Mesendoderm (in vitro differentiated cells): ENCODE data around the gene DGKB.

Experiments used
- DNase-seq: peaks from one replicate; pipeline ENCODE4 v3.0.0; 2013
- H2AK5ac ChIP-seq: 2 replicates; pipeline ENCODE4 v1.6.1; 2013; ENCODE audit warnings: low read length, inconsistent platforms
- H2BK120ac ChIP-seq: 2 replicates; pipeline ENCODE4 v1.6.1; 2013; ENCODE audit warnings: low read depth, mild to moderate bottlenecking, low read length, moderate library complexity, mixed read lengths
- H2BK15ac ChIP-seq: replicated peaks from 2 replicates; pipeline ENCODE4 v1.6.1; 2013; ENCODE audit warnings: low read depth, mild to moderate bottlenecking, moderate library complexity
- H2BK5ac ChIP-seq: 2 replicates; pipeline ENCODE4 v1.6.1; 2013; ENCODE audit warnings: low read length, inconsistent platforms
- H3K18ac ChIP-seq: 2 replicates; pipeline ENCODE4 v1.6.1; 2013; ENCODE audit warnings: mild to moderate bottlenecking, low read length, mixed read lengths
- H3K23ac ChIP-seq: one replicate; pipeline ENCODE4 v1.6.1; 2013; ENCODE audit warnings: low read length
- H3K27ac ChIP-seq: 2 replicates; pipeline ENCODE4 v1.5.1; 2013; ENCODE audit warnings: low read depth, mild to moderate bottlenecking, inconsistent platforms, low read length, moderate library complexity
- H3K27me3 ChIP-seq: 2 replicates; pipeline ENCODE4 v1.6.1; 2013; ENCODE audit warnings: low read length, control low read depth, mild to moderate bottlenecking, inconsistent platforms; ENCODE audit not compliant: insufficient read depth, poor library complexity
- H3K36me3 ChIP-seq: 2 replicates; pipeline ENCODE4 v1.6.1; 2013; ENCODE audit warnings: low read length, inconsistent platforms; ENCODE audit not compliant: control insufficient read depth, insufficient read depth
- H3K4ac ChIP-seq: one replicate; pipeline ENCODE4 v1.6.1; 2013; ENCODE audit warnings: low read depth, mild to moderate bottlenecking, low read length, moderate library complexity
- H3K4me1 ChIP-seq: 2 replicates; pipeline ENCODE4 v1.6.1; 2013; ENCODE audit warnings: low read depth, low read length, inconsistent platforms; ENCODE audit not compliant: control insufficient read depth
- H3K4me2 ChIP-seq: 2 replicates; pipeline ENCODE4 v1.6.1; 2013; ENCODE audit warnings: low read length
- H3K4me3 ChIP-seq: 2 replicates; pipeline ENCODE4 v1.5.1; 2013; ENCODE audit warnings: mild to moderate bottlenecking, low read length
- H3K56ac ChIP-seq: one replicate; pipeline ENCODE4 v1.6.1; 2013; ENCODE audit warnings: low read length
- H3K79me1 ChIP-seq: 2 replicates; pipeline ENCODE4 v1.6.1; 2013; ENCODE audit warnings: low read length, inconsistent platforms
- H3K79me2 ChIP-seq: 2 replicates; pipeline ENCODE4 v1.6.1; 2013; ENCODE audit warnings: mild to moderate bottlenecking, low read length; ENCODE audit not compliant: control insufficient read depth, insufficient read depth
- H3K9ac ChIP-seq: 2 replicates; pipeline ENCODE4 v1.6.1; 2013; ENCODE audit warnings: low read length, inconsistent platforms
- H4K5ac ChIP-seq: one replicate; pipeline ENCODE4 v1.6.1; 2013; ENCODE audit warnings: low read length
- H4K8ac ChIP-seq: one replicate; pipeline ENCODE4 v1.6.1; 2013; ENCODE audit warnings: low read depth, mild to moderate bottlenecking, control low read depth, low read length, moderate library complexity
- WGBS: extraction: QIAGEN DNeasy Blood & Tissue Kit; methylation state at CpG from one replicate; pipeline ENCODE4 v1.1.7; 2013; ENCODE audit warnings: low lambda C conversion rate, missing lambda C conversion rate; ENCODE audit not compliant: insufficient coverage; ENCODE audit errors: extremely low coverage; 5-methylcytosine and 5-hydroxymethylcytosine counted together

The DGKB gene

GRCh38 chr7:14389595-14389994 is 513.0 kb downstream of the DGKB start:
- no peaks in the 10 kb centered on the region for H3K79me1 ChIP-seq
- WGBS = no CpG with 5 or more reads among the region's 4 CpGs
- H3K27ac ChIP-seq = no peak overlapping the region
- H3K18ac ChIP-seq = no peak overlapping the region
- H3K4me1 ChIP-seq = no peaks in the 10 kb centered on the region
- H2BK5ac ChIP-seq = no peak overlapping the region
- no peak overlapping the region for H3K4ac ChIP-seq
- H3K4me2 ChIP-seq = no peak overlapping the region
- no peaks in the 10 kb centered on the region for H3K27me3 ChIP-seq
- no peak overlapping the region for H3K9ac ChIP-seq
- no peaks in the 10 kb centered on the region for H3K36me3 ChIP-seq
- no peak overlapping the region for H3K56ac ChIP-seq
- H2BK15ac ChIP-seq = no peak overlapping the region
- no peak overlapping the region for H3K4me3 ChIP-seq
- H2BK120ac ChIP-seq = no peak overlapping the region
- H3K79me2 ChIP-seq = no peaks in the 10 kb centered on the region
- H4K5ac ChIP-seq = no peak overlapping the region
- no peak overlapping the region for H2AK5ac ChIP-seq
- H4K8ac ChIP-seq = no peak overlapping the region
- DNase-seq = no peak
- no peak overlapping the region for H3K23ac ChIP-seq

GRCh38 chr7:14389181-14389591 is 513.4 kb downstream of the DGKB start:
- Histone ChIP-seq H2BK15ac (no peak overlapping the region), H3K18ac (no peak overlapping the region), H4K5ac (no peak overlapping the region), H4K8ac (no peak overlapping the region), H2BK120ac (no peak overlapping the region), H2AK5ac (no peak overlapping the region), H3K4ac (no peak overlapping the region), H3K23ac (no peak overlapping the region), H3K79me2 (no peaks in the 10 kb centered on the region), H3K56ac (no peak overlapping the region), H3K79me1 (no peaks in the 10 kb centered on the region), H3K4me3 (no peak overlapping the region), H3K27me3 (no peaks in the 10 kb centered on the region), H3K4me1 (no peaks in the 10 kb centered on the region), H3K36me3 (no peaks in the 10 kb centered on the region), H3K9ac (no peak overlapping the region), H3K27ac (no peak overlapping the region), H2BK5ac (no peak overlapping the region), H3K4me2 (no peak overlapping the region)
- no peak for DNase-seq
- WGBS = no CpG with 5 or more reads among the region's 5 CpGs

- no peak for DNase-seq
- no peak overlapping the region for H3K27ac ChIP-seq
- no peak overlapping the region for H4K8ac ChIP-seq
- no peak overlapping the region for H3K9ac ChIP-seq
- H3K4me3 ChIP-seq = no peak overlapping the region
- no peak overlapping the region for H4K5ac ChIP-seq
- no peaks in the 10 kb centered on the region for H3K79me1 ChIP-seq
- H2AK5ac ChIP-seq = no peak overlapping the region
- no peak overlapping the region for H3K18ac ChIP-seq
- H3K4ac ChIP-seq = no peak overlapping the region
- no peaks in the 10 kb centered on the region for H3K27me3 ChIP-seq
- H3K36me3 ChIP-seq = no peaks in the 10 kb centered on the region
- H3K56ac ChIP-seq = no peak overlapping the region
- H3K4me2 ChIP-seq = no peak overlapping the region
- H3K23ac ChIP-seq = no peak overlapping the region
- no peak overlapping the region for H2BK15ac ChIP-seq
- no peaks in the 10 kb centered on the region for H3K4me1 ChIP-seq
- no peaks in the 10 kb centered on the region for H3K79me2 ChIP-seq
- no peak overlapping the region for H2BK5ac ChIP-seq
- WGBS = no CpG with 5 or more reads among the region's 3 CpGs
- no peak overlapping the region for H2BK120ac ChIP-seq
These were observed 517.5 kb downstream of the DGKB start for GRCh38 chr7:14385074-14385473.

- H3K23ac ChIP-seq = no peak overlapping the region
- H4K5ac ChIP-seq = no peak overlapping the region
- no peak overlapping the region for H3K27ac ChIP-seq
- no peak overlapping the region for H2BK5ac ChIP-seq
- H3K79me1 ChIP-seq = no peaks in the 10 kb centered on the region
- H3K4me3 ChIP-seq = no peak overlapping the region
- H3K4ac ChIP-seq = no peak overlapping the region
- H3K79me2 ChIP-seq = no peaks in the 10 kb centered on the region
- no peak overlapping the region for H2BK15ac ChIP-seq
- H2BK120ac ChIP-seq = no peak overlapping the region
- H3K27me3 ChIP-seq = no peaks in the 10 kb centered on the region
- no peak overlapping the region for H3K4me2 ChIP-seq
- no peaks in the 10 kb centered on the region for H3K4me1 ChIP-seq
- no peak overlapping the region for H3K9ac ChIP-seq
- no peak overlapping the region for H2AK5ac ChIP-seq
- no peak overlapping the region for H3K18ac ChIP-seq
- no peak for DNase-seq
- H3K56ac ChIP-seq = no peak overlapping the region
- no peaks in the 10 kb centered on the region for H3K36me3 ChIP-seq
- no peak overlapping the region for H4K8ac ChIP-seq
- WGBS = no CpG with 5 or more reads among the region's 3 CpGs
These were observed 520.6 kb downstream of the DGKB start for GRCh38 chr7:14381936-14382335.

- Histone ChIP-seq H3K4me1 (no peaks in the 10 kb centered on the region), H2AK5ac (no peak overlapping the region), H3K4ac (no peak overlapping the region), H3K36me3 (no peaks in the 10 kb centered on the region), H3K27ac (no peak overlapping the region), H3K56ac (no peak overlapping the region), H4K8ac (no peak overlapping the region), H2BK5ac (no peak overlapping the region), H3K4me3 (no peak overlapping the region), H4K5ac (no peak overlapping the region), H3K9ac (no peak overlapping the region), H2BK120ac (no peak overlapping the region), H3K79me2 (no peaks in the 10 kb centered on the region), H3K4me2 (no peak overlapping the region), H3K23ac (no peak overlapping the region), H3K27me3 (no peaks in the 10 kb centered on the region), H3K18ac (no peak overlapping the region), H3K79me1 (no peaks in the 10 kb centered on the region), H2BK15ac (no peak overlapping the region)
- no peak for DNase-seq
- no CpG with 5 or more reads among the region's 3 CpGs for WGBS
These were observed 521.2 kb downstream of the DGKB start for GRCh38 chr7:14381306-14381705.

- Histone ChIP-seq H2AK5ac (no peak overlapping the region), H2BK120ac (no peak overlapping the region), H3K23ac (no peak overlapping the region), H3K27me3 (no peaks in the 10 kb centered on the region), H3K4me3 (no peak overlapping the region), H2BK5ac (no peak overlapping the region), H3K9ac (no peak overlapping the region), H3K56ac (no peak overlapping the region), H3K4me2 (no peak overlapping the region), H4K5ac (no peak overlapping the region), H3K18ac (no peak overlapping the region), H3K4me1 (no peaks in the 10 kb centered on the region), H3K79me2 (no peaks in the 10 kb centered on the region), H3K4ac (no peak overlapping the region), H2BK15ac (no peak overlapping the region), H4K8ac (no peak overlapping the region), H3K27ac (no peak overlapping the region), H3K36me3 (no peaks in the 10 kb centered on the region), H3K79me1 (no peaks in the 10 kb centered on the region)
- peak; percentile 56 for DNase-seq
- WGBS = no CpG with 5 or more reads among the region's 3 CpGs
These were observed 521.7 kb downstream of the DGKB start for GRCh38 chr7:14380881-14381280.
